ENCODE results near the gene E2F7.

E2F7 gene

GRCh38 chr12:77062396-77062795, 3.0 kb downstream of the E2F7 start:
- no peak for DNase-seq

- no peak for DNase-seq
Measured at GRCh38 chr12:77060883-77061240, 4.5 kb downstream of the E2F7 start.

GRCh38 chr12:77060136-77060882, 5.1 kb downstream of the E2F7 start:
- DNase-seq: no peak

GRCh38 chr12:77058740-77059139, 6.6 kb downstream of the E2F7 start:
- DNase-seq: no peak

GRCh38 chr12:77054851-77055250, 10.5 kb downstream of the E2F7 start:
- DNase-seq: no peak

GRCh38 chr12:77053259-77053658, 12.1 kb downstream of the E2F7 start:
- no peak for DNase-seq

GRCh38 chr12:77049767-77050353, 15.5 kb downstream of the E2F7 start:
- DNase-seq: no peak

- DNase-seq: no peak
Measured at GRCh38 chr12:77047341-77048109, 17.8 kb downstream of the E2F7 start.

GRCh38 chr12:77046468-77046867, 18.9 kb downstream of the E2F7 start:
- no peak for DNase-seq

- no peak for DNase-seq
Measured at GRCh38 chr12:77045183-77045582, 20.2 kb downstream of the E2F7 start.

- DNase-seq: no peak
Measured at GRCh38 chr12:77044721-77045120, 20.6 kb downstream of the E2F7 start.

GRCh38 chr12:77042833-77043232, 22.5 kb downstream of the E2F7 start:
- DNase-seq: no peak

- DNase-seq: no peak
Measured at GRCh38 chr12:77040231-77040630, 25.1 kb downstream of the E2F7 start.

GRCh38 chr12:77035226-77035625, 30.1 kb downstream of the E2F7 start:
- no peak for DNase-seq

GRCh38 chr12:77033658-77034536, 31.5 kb downstream of the E2F7 start:
- DNase-seq: no peak

GRCh38 chr12:77032406-77032805, 33.0 kb downstream of the E2F7 start:
- no peak for DNase-seq

- no peak for DNase-seq
Measured at GRCh38 chr12:77031745-77032144, 33.6 kb downstream of the E2F7 start.

- DNase-seq: no peak
Measured at GRCh38 chr12:77025782-77026314, 39.5 kb downstream of the E2F7 start.

- DNase-seq: no peak
Measured at GRCh38 chr12:77023501-77023900, 41.9 kb downstream of the E2F7 start.

GRCh38 chr12:77019920-77020319, 45.4 kb downstream of the E2F7 start:
- DNase-seq: no peak

GRCh38 chr12:77016606-77017005, 48.8 kb downstream of the E2F7 start:
- no peak for DNase-seq

- no peak for DNase-seq
Measured at GRCh38 chr12:77013091-77013490, 52.3 kb downstream of the E2F7 start.

Data from femur (tissue), 1 donor.